GM12878 (cell line): ENCODE results near the gene NIPAL1. TPM values are rescaled to one million over a fixed set of nuclear protein-coding genes. Genes with fewer than 3 reads are reported as not detected.

ENCODE experiments used
- ASH2L ChIP-seq: fragments of 300-600, 200-600 bp; sonication (generic); IDR thresholded peaks from 2 replicates; pipeline ENCODE4 v1.6.1; 2017; ENCODE audit warnings: low read depth, mild to moderate bottlenecking, borderline replicate concordance
- BMI1 ChIP-seq: fragments of 450-650 bp; IDR thresholded peaks from 2 replicates; pipeline ENCODE4 v1.6.1; 2016; ENCODE audit warnings: mild to moderate bottlenecking, moderate library complexity, borderline replicate concordance
- CHD4 ChIP-seq: fragments of 200-600 bp; sonication (generic); IDR thresholded peaks from 2 replicates; pipeline ENCODE4 v1.6.1; 2016; ENCODE audit warnings: mild to moderate bottlenecking
- FOXM1 ChIP-seq: IDR thresholded peaks from 2 replicates; pipeline ENCODE4 v1.6.1; 2012; ENCODE audit warnings: low read depth, mild to moderate bottlenecking, inconsistent platforms, low read length, moderate library complexity
- JUND ChIP-seq: IDR thresholded peaks from 2 replicates; pipeline ENCODE4 v1.6.1; 2012; ENCODE audit warnings: low read depth, mild to moderate bottlenecking, low read length, improper control_type of control experiment, moderate library complexity
- NFYB ChIP-seq: IDR thresholded peaks from 2 replicates; pipeline ENCODE4 v1.6.1; 2011; ENCODE audit warnings: low read depth, mild to moderate bottlenecking, low read length, improper control_type of control experiment, moderate library complexity; ENCODE audit not compliant: insufficient read depth
- RELA ChIP-seq: fragments of 450-650 bp; IDR thresholded peaks from 2 replicates; pipeline ENCODE4 v1.8.0; 2014; ENCODE audit warnings: borderline replicate concordance; ENCODE audit not compliant: partially characterized antibody
- ZZZ3 ChIP-seq: IDR thresholded peaks from 2 replicates; pipeline ENCODE4 v1.6.1; 2011; ENCODE audit warnings: low read depth; ENCODE audit not compliant: control insufficient read depth, insufficient read length
- polyA plus RNA-seq, 11 experiments: library from polyadenylated mRNA; depleted of rRNA in 4 of 11; unstranded in 6 of 11; stranded (reverse) in 5 of 11; fragments of >200 nt; fragmentation: Nextera tagmentation in 4 of 11; fragmentation: Illumina TruSeq in 1 of 11; extraction: Ambion mirVana in 4 of 11; extraction: Trizol in 1 of 11; gene quantifications; 1 replicate in 1 of 11; 2 replicates in 10 of 11; pipeline versions ENCODE4 v1.2.1 to v1.2.3, GENCODE V29; 2011 to 2016; ENCODE audit warnings: inconsistent platforms in 2 of 11, missing spikeins in 2 of 11, low read depth in 1 of 11
- total RNA-seq, 4 experiments: library from RNA; depleted of rRNA in 3 of 4; stranded (reverse); fragments of >200 nt in 3 of 4; fragmentation: Illumina TruSeq in 1 of 4; extraction: Trizol in 1 of 4; gene quantifications; 2 replicates each; pipeline versions ENCODE4 v1.2.1 to v1.2.3, GENCODE V29; 2013 to 2021
- TF ChIP-seq, protein P1 (sequence below): IDR thresholded peaks from 2 replicates; pipeline ENCODE4 v1.6.1; 2012; ENCODE audit warnings: low read depth, low read length, improper control_type of control experiment
- TF ChIP-seq, protein P2 (sequence below): fragments of 450-650 bp; IDR thresholded peaks from 2 replicates; pipeline ENCODE4 v1.6.1; 2017; ENCODE audit warnings: low read depth, mild to moderate bottlenecking, moderate library complexity
- TF ChIP-seq, protein P3 (sequence below): fragments of 450-650 bp; IDR thresholded peaks from 2 replicates; pipeline ENCODE4 v1.6.1; 2014; ENCODE audit warnings: mild to moderate bottlenecking
- TF ChIP-seq, protein P4 (sequence below): IDR thresholded peaks from 2 replicates; pipeline ENCODE4 v1.6.1; 2011; ENCODE audit warnings: mild to moderate bottlenecking, low read depth, low read length, moderate library complexity; ENCODE audit not compliant: insufficient replicate concordance

The NIPAL1 gene
- total and polyA plus RNA-seq, 10 of the 15 experiments (the other 5 are each of a cell fraction or from before 2014, with no cell fraction given) = 0.46 to 9.7 (median 5.9) TPM

DNA sequence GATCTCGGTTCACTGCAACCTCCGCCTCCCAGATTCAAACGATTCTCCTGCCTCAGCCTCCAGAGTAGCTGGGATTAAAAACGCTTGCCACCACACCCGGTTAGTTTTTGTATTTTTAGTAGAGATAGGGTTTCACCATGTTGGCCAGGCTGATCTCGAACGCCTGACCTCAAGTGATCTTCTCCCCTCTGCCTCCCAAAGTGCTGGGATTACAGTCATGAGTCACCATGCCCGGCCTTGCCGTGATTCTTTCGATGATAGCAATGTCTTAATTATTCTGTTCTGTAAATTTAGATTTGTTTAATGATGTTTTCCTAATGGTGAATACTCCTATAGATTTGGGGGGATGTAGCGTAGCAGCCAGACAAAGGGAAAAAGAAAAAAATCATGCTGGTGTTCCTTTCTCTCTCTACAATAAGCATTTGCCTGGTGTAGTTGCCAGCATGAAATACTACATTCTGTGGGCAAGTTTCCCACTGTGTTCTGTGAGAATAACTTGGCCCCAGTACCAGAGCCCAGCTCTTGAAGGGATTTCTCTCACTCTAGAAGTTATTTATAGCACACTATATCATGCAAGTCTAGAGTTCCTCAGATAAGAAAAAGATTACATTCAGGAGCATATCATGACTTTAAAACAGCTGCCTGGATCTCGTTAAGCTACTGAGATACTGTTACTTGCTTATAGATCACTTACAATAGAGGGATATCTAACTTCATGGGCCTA lies 15.4 kb downstream of the NIPAL1 start (continued):
- TF ChIP-seq, protein P1, sequence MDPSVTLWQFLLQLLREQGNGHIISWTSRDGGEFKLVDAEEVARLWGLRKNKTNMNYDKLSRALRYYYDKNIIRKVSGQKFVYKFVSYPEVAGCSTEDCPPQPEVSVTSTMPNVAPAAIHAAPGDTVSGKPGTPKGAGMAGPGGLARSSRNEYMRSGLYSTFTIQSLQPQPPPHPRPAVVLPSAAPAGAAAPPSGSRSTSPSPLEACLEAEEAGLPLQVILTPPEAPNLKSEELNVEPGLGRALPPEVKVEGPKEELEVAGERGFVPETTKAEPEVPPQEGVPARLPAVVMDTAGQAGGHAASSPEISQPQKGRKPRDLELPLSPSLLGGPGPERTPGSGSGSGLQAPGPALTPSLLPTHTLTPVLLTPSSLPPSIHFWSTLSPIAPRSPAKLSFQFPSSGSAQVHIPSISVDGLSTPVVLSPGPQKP = no peak
- TF ChIP-seq RELA (no peak), ZZZ3 (no peak), BMI1 (no peak), NFYB (no peak), CHD4 (no peak), ASH2L (no peak), FOXM1 (no peak), JUND (no peak)
- TF ChIP-seq, protein P2, sequence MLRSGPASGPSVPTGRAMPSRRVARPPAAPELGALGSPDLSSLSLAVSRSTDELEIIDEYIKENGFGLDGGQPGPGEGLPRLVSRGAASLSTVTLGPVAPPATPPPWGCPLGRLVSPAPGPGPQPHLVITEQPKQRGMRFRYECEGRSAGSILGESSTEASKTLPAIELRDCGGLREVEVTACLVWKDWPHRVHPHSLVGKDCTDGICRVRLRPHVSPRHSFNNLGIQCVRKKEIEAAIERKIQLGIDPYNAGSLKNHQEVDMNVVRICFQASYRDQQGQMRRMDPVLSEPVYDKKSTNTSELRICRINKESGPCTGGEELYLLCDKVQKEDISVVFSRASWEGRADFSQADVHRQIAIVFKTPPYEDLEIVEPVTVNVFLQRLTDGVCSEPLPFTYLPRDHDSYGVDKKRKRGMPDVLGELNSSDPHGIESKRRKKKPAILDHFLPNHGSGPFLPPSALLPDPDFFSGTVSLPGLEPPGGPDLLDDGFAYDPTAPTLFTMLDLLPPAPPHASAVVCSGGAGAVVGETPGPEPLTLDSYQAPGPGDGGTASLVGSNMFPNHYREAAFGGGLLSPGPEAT = no peak
- TF ChIP-seq, protein P3, sequence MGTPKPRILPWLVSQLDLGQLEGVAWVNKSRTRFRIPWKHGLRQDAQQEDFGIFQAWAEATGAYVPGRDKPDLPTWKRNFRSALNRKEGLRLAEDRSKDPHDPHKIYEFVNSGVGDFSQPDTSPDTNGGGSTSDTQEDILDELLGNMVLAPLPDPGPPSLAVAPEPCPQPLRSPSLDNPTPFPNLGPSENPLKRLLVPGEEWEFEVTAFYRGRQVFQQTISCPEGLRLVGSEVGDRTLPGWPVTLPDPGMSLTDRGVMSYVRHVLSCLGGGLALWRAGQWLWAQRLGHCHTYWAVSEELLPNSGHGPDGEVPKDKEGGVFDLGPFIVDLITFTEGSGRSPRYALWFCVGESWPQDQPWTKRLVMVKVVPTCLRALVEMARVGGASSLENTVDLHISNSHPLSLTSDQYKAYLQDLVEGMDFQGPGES = no peak
- TF ChIP-seq, protein P4, sequence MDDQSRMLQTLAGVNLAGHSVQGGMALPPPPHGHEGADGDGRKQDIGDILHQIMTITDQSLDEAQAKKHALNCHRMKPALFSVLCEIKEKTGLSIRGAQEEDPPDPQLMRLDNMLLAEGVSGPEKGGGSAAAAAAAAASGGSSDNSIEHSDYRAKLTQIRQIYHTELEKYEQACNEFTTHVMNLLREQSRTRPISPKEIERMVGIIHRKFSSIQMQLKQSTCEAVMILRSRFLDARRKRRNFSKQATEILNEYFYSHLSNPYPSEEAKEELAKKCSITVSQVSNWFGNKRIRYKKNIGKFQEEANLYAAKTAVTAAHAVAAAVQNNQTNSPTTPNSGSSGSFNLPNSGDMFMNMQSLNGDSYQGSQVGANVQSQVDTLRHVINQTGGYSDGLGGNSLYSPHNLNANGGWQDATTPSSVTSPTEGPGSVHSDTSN = no peak
